Activated T-helper 17 cell treated with anti-CD3 and anti-CD28 coated beads, Interleukin-2, amount 50 U/mL, for 72 hours (primary cell): ENCODE results near the gene STAP1. TPM values are rescaled to one million over a fixed set of nuclear protein-coding genes. Genes with fewer than 3 reads are reported as not detected.
"Not testable (repeated sequence)": the region's sequence is repeated elsewhere in the genome, so short reads cannot be mapped to it uniquely, and the experiment has no call there.

Experiments used
- ATAC-seq: fragments of 150-1000 bp; cut with Tn5 transposase; replicated peaks from 2 replicates; pipeline ENCODE4 v1.10.0; 2021; ENCODE audit warnings: mild to moderate bottlenecking, moderate library complexity
- H3K27ac Mint-ChIP-seq: one replicate; pipeline ENCODE4 v1.8.0; 2022; ENCODE audit warnings: mixed read lengths
- H3K27me3 Mint-ChIP-seq: one replicate; pipeline ENCODE4 v1.8.0; 2022; ENCODE audit warnings: mixed read lengths
- H3K36me3 Mint-ChIP-seq: one replicate; pipeline ENCODE4 v1.8.0; 2022; ENCODE audit warnings: low read depth, mild to moderate bottlenecking, mixed read lengths
- H3K4me1 Mint-ChIP-seq: one replicate; pipeline ENCODE4 v1.8.0; 2022; ENCODE audit warnings: mixed read lengths
- H3K4me3 Mint-ChIP-seq: one replicate; pipeline ENCODE4 v1.8.0; 2022; ENCODE audit warnings: mild to moderate bottlenecking, mixed read lengths
- H3K9me3 Mint-ChIP-seq: one replicate; pipeline ENCODE4 v1.8.0; 2022; ENCODE audit warnings: mixed read lengths
- total RNA-seq, 2 donors: library from RNA; stranded (reverse); gene quantifications; one replicate each; pipeline ENCODE4 v1.2.3, GENCODE V29; 2022

Gene STAP1
- total RNA-seq, 2 donors from 2014 or later = 2.6 to 2.7 TPM

- Mint-ChIP-seq H3K4me3 (peak overlapping the region; percentile 96), H3K4me1 (peaks cover 18% of the 10 kb centered on the region), H3K9me3 (no peaks in the 10 kb centered on the region), H3K27me3 (no peaks in the 10 kb centered on the region), H3K27ac (peak overlapping the region; percentile 97), H3K36me3 (peaks cover 44% of the 10 kb centered on the region)
- ATAC-seq = no peak
These were observed 12.5 kb upstream of the STAP1 start for GRCh38 chr4:67546004-67546356.

GRCh38 chr4:67546971-67547370, 11.6 kb upstream of the STAP1 start:
- no peaks in the 10 kb centered on the region for H3K9me3 Mint-ChIP-seq
- H3K4me3 Mint-ChIP-seq = peak overlapping the region; percentile 96
- H3K27me3 Mint-ChIP-seq = no peaks in the 10 kb centered on the region
- no peak overlapping the region for H3K27ac Mint-ChIP-seq
- peaks cover 35% of the 10 kb centered on the region for H3K36me3 Mint-ChIP-seq
- ATAC-seq = no peak
- H3K4me1 Mint-ChIP-seq = peaks cover 11% of the 10 kb centered on the region

DNA sequence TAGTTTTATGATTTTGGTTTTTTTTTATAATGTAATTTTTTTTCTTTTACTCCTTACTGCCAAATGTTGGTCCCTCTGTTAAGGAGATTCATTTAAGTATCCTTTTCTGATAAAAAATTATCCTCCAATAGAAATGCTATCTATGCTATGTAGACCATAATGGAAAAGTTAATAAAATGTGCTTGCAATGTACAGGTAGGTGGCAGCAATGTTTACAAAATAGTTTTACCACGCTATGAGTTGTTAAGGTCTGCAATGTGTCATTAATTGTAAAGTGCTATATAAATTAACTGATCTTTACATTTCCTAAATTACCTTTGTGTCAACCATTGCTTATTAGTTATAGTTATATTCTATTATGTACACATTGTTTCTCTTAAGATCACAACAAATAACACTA, 9.4 kb upstream of the STAP1 start:
- Mint-ChIP-seq H3K27me3 (no peaks in the 10 kb centered on the region), H3K4me1 (no peaks in the 10 kb centered on the region), H3K9me3 (no peaks in the 10 kb centered on the region), H3K27ac (no peak overlapping the region), H3K36me3 (peaks cover 13% of the 10 kb centered on the region), H3K4me3 (no peak overlapping the region)
- ATAC-seq = no peak

DNA sequence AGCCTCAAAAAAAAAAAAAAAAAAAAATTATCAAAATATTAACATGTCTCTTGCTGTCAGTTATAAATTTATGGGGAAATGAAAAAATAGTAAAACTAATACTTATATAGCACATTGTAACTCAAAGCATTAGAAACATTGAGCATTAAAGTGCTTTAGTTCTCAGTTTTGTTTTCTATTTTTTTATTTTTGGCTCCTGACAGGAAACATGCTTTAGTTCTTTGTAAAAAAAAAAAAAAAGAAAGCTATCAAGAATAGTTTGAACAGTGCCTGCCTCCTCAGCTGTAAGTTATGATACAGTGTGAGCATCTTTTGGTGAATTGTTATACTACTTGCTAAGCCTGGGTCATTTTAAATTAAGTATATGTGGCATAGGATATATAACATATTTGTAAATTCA, 8.1 kb upstream of the STAP1 start:
- Mint-ChIP-seq H3K27me3 (no peaks in the 10 kb centered on the region), H3K9me3 (no peaks in the 10 kb centered on the region), H3K27ac (no peak overlapping the region), H3K36me3 (no peaks in the 10 kb centered on the region), H3K4me1 (no peaks in the 10 kb centered on the region), H3K4me3 (no peak overlapping the region)
- ATAC-seq = no peak

GRCh38 chr4:67550857-67551256, 7.7 kb upstream of the STAP1 start:
- Mint-ChIP-seq H3K27ac (no peak overlapping the region), H3K4me3 (no peak overlapping the region), H3K4me1 (no peaks in the 10 kb centered on the region), H3K9me3 (no peaks in the 10 kb centered on the region), H3K36me3 (no peaks in the 10 kb centered on the region), H3K27me3 (no peaks in the 10 kb centered on the region)
- no peak for ATAC-seq

- ATAC-seq, H3K4me1 Mint-ChIP-seq, H3K9me3 Mint-ChIP-seq, H3K27me3 Mint-ChIP-seq, H3K4me3 Mint-ChIP-seq, H3K36me3 Mint-ChIP-seq, H3K27ac Mint-ChIP-seq: not testable (repeated sequence)
These were observed 6.3 kb upstream of the STAP1 start for GRCh38 chr4:67552146-67552792.

DNA sequence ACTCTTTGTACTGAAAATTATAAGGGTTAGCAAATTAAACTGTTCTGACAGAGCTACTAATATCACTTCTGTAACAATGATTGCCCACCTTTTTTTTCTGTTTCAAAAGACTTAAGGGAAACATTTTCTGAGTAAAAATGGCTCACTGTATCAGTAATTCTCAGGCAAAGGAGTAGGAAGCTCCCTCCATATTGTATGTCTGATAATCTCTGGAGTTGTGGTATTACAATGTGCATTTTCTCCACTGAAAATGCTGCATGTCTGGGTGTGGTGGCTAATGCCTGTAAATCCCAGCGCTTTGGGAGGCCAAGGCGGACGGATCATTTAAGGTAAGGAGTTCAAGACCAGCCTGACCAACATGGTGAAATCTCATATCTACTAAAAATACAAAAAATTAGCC, 4.4 kb upstream of the STAP1 start:
- no peak for ATAC-seq

DNA sequence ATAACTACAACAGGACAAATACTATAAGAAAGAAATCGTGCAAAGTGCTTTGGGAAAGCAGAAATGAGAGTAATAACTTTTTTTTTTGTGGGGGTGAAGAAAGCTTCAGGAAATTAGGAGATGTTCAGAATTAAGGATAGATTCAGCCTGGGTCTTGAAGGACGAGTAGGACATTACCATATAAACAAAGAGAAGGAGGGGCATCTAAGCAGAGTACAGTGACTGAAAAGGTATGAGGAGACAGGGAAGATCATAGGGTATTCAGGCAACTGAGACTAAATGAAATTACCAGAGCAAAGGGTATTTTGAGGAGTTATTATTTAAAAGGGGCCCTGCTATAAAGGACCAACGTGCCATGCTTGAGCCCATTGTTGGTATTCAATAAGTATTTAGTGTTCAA, 3.1 kb upstream of the STAP1 start:
- no peak overlapping the region for H3K4me3 Mint-ChIP-seq
- no peaks in the 10 kb centered on the region for H3K36me3 Mint-ChIP-seq
- H3K27me3 Mint-ChIP-seq = no peaks in the 10 kb centered on the region
- peaks cover 5% of the 10 kb centered on the region for H3K4me1 Mint-ChIP-seq
- ATAC-seq = no peak
- H3K9me3 Mint-ChIP-seq = no peaks in the 10 kb centered on the region
- no peak overlapping the region for H3K27ac Mint-ChIP-seq

More for the DNA sequence above, 4.4 kb upstream of the STAP1 start:
- Mint-ChIP-seq H3K27ac (no peak overlapping the region), H3K9me3 (no peaks in the 10 kb centered on the region), H3K4me1 (peaks cover 5% of the 10 kb centered on the region), H3K36me3 (no peaks in the 10 kb centered on the region), H3K27me3 (no peaks in the 10 kb centered on the region), H3K4me3 (no peak overlapping the region)

DNA sequence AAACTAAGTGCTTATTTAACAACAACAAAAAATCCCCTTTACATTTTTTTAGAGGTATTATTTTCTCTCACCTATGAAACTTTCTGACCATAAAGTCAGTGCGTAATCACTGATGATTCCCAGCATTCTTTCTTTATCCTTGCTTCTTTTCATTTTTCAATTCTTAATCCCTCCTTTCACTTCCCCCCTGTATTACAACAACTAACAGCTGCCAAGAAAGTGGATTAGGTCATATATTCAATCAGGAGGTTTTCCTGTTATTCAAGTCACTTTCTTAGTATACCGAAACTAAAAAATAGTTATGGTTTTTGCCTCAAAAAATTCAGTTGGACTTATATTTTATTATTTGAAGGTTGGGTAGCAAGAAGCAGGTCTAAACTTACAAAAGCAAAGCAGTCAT, 2.1 kb upstream of the STAP1 start:
- H3K36me3 Mint-ChIP-seq = no peaks in the 10 kb centered on the region
- ATAC-seq = no peak
- no peak overlapping the region for H3K27ac Mint-ChIP-seq
- H3K27me3 Mint-ChIP-seq = no peaks in the 10 kb centered on the region
- H3K4me3 Mint-ChIP-seq = no peak overlapping the region
- peaks cover 5% of the 10 kb centered on the region for H3K4me1 Mint-ChIP-seq
- H3K9me3 Mint-ChIP-seq = no peaks in the 10 kb centered on the region

- no peak for ATAC-seq
- no peaks in the 10 kb centered on the region for H3K36me3 Mint-ChIP-seq
- no peak overlapping the region for H3K27ac Mint-ChIP-seq
- no peaks in the 10 kb centered on the region for H3K27me3 Mint-ChIP-seq
- no peak overlapping the region for H3K4me3 Mint-ChIP-seq
- no peaks in the 10 kb centered on the region for H3K4me1 Mint-ChIP-seq
- H3K9me3 Mint-ChIP-seq = no peaks in the 10 kb centered on the region
These were observed 6.8 kb downstream of the STAP1 start for GRCh38 chr4:67565284-67565683.

DNA sequence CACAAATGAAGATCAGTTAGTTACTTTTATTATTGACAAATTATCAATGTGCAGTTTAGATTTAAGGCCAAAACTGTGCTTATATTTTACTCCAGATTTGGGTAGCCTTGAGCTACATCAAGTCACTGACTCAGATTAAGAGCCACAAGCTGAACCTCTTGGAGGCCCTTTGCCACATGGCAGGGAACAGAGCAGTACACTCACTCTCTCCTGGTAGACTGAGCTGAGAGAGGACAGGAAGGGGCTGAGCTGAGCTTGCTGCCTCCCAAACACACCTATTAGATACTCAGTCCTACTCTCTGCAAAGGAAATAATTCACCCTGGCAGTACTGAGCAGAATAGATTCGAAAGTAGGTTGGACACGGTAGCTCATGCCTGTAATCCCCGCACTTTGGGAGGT, 7.8 kb downstream of the STAP1 start:
- H3K27me3 Mint-ChIP-seq = no peaks in the 10 kb centered on the region
- H3K27ac Mint-ChIP-seq = no peak overlapping the region
- no peaks in the 10 kb centered on the region for H3K9me3 Mint-ChIP-seq
- no peak overlapping the region for H3K4me3 Mint-ChIP-seq
- no peaks in the 10 kb centered on the region for H3K4me1 Mint-ChIP-seq
- ATAC-seq = peak; percentile 51
- H3K36me3 Mint-ChIP-seq = no peaks in the 10 kb centered on the region

DNA sequence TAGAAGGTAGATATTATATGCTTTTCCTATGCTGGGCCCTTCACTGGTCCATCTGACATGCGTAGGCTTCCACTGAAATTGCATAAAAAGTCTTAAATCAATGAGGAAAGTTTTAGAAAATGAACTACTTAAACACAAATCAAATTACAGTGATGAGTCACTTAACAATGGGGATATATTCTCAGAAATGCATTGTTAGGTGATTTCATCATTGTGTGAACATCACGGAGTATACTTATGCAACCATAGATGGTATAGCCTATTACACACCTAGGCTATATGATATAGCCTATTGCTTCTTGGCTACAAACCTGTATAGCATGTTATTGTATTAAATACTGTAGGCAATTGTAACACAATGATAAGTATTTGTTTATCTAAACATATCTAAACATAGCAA, 10.3 kb downstream of the STAP1 start:
- ATAC-seq = no peak
- no peaks in the 10 kb centered on the region for H3K27me3 Mint-ChIP-seq
- no peak overlapping the region for H3K4me3 Mint-ChIP-seq
- no peaks in the 10 kb centered on the region for H3K4me1 Mint-ChIP-seq
- H3K27ac Mint-ChIP-seq = no peak overlapping the region
- no peaks in the 10 kb centered on the region for H3K9me3 Mint-ChIP-seq
- H3K36me3 Mint-ChIP-seq = no peaks in the 10 kb centered on the region

- ATAC-seq = no peak
- H3K4me1 Mint-ChIP-seq = no peaks in the 10 kb centered on the region
These were observed 12.0 kb downstream of the STAP1 start for GRCh38 chr4:67570537-67570936.

DNA sequence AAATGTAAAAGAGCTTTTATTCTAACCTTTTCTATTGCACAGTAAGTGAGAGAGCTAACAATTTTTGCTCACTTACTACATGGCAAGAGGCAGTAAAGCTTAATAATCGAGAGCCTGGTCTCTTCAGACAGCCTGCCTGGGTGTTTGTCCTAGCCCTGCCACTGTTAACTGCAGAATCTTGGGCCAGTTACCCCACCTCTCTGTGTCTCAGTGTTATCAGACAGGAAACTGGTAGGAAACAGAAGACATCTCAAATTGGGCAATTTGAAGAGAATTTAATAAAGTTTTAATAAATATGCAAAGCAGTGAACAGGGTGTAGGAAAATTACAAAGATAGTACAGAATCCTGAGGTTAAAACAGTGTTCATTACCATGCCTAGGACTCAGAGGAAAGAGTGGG, 13.4 kb downstream of the STAP1 start:
- Mint-ChIP-seq H3K9me3 (no peaks in the 10 kb centered on the region), H3K4me1 (no peaks in the 10 kb centered on the region), H3K27ac (no peak overlapping the region), H3K36me3 (no peaks in the 10 kb centered on the region), H3K4me3 (no peak overlapping the region), H3K27me3 (no peaks in the 10 kb centered on the region)
- ATAC-seq = no peak

More at GRCh38 chr4:67570537-67570936, 12.0 kb downstream of the STAP1 start:
- no peaks in the 10 kb centered on the region for H3K27me3 Mint-ChIP-seq
- H3K9me3 Mint-ChIP-seq = no peaks in the 10 kb centered on the region
- no peaks in the 10 kb centered on the region for H3K36me3 Mint-ChIP-seq
- H3K27ac Mint-ChIP-seq = no peak overlapping the region
- H3K4me3 Mint-ChIP-seq = no peak overlapping the region

DNA sequence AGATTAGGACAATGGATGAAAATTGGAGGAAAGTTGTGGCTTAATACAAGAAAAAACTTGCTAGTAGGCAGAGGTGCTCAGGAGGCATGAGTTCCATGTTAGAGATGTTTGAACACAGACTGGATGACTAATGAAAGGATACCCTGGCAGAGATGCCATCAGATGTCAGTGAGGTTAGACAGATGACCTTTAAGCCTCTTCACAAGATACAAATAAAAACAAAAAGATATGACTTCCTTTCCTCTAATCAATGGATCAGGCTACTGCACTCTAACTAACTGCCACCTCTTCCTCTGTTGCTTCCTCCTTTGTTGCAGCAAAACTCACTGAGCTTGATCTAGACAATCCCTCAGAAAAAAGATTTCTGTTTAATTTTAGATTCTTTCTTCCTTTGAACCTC, 14.7 kb downstream of the STAP1 start:
- Mint-ChIP-seq H3K4me3 (no peak overlapping the region), H3K4me1 (no peaks in the 10 kb centered on the region), H3K27ac (no peak overlapping the region), H3K36me3 (no peaks in the 10 kb centered on the region), H3K9me3 (no peaks in the 10 kb centered on the region), H3K27me3 (no peaks in the 10 kb centered on the region)
- ATAC-seq = peak; percentile 60
